CD4-positive, alpha-beta memory T cell (primary cell): ENCODE results near the gene KCNC4. TPM values are rescaled to one million over a fixed set of nuclear protein-coding genes. Genes with fewer than 3 reads are reported as not detected.

Source experiments
- CTCF ChIA-PET: fragments of 350-600 bp; sonication (Branson Sonifier 250); formaldehyde crosslinking; loops from one replicate; lab custom pipeline; 2021; ENCODE audit warnings: inconsistent platforms; ENCODE audit not compliant: partially characterized antibody; lab: Charles Lee
- POLR2A ChIA-PET: fragments of 350-600 bp; sonication (Branson Sonifier 250); formaldehyde crosslinking; loops from one replicate; lab custom pipeline; 2021; ENCODE audit not compliant: partially characterized antibody; lab: Charles Lee
- DNase-seq, 5 donors: peaks; one replicate each; pipeline versions ENCODE4 v3.0.0 to v3.0.0-alpha.2; 2020 to 2022; ENCODE audit warnings: mixed read lengths in 1 of 5
- H3K27ac ChIP-seq: one replicate; pipeline ENCODE4 v1.7.0; 2013; ENCODE audit warnings: low read depth, low read length
- H3K27me3 ChIP-seq: 2 replicates; pipeline ENCODE4 v1.7.0; 2013; ENCODE audit warnings: mild to moderate bottlenecking, low read length, moderate library complexity; ENCODE audit not compliant: insufficient read depth
- H3K36me3 ChIP-seq: 2 replicates; pipeline ENCODE4 v1.7.0; 2013; ENCODE audit warnings: mild to moderate bottlenecking, low read length, moderate library complexity; ENCODE audit not compliant: insufficient read depth
- H3K4me1 ChIP-seq: 2 replicates; pipeline ENCODE4 v1.7.0; 2013; ENCODE audit warnings: mild to moderate bottlenecking, low read length, moderate library complexity; ENCODE audit not compliant: insufficient read depth
- H3K4me3 ChIP-seq, 2 donors: one replicate each; pipeline ENCODE4 v1.7.0; 2013; ENCODE audit warnings: low read length in 2 of 2, mild to moderate bottlenecking in 1 of 2
- H3K9me3 ChIP-seq, 2 donors: one replicate each; pipeline ENCODE4 v1.7.0; 2013; ENCODE audit warnings: low read length in 2 of 2, control low read depth in 1 of 2; ENCODE audit not compliant: control insufficient read depth in 1 of 2
- H3K27ac Mint-ChIP-seq, 7 donors: one replicate each; pipeline ENCODE4 v1.8.0; 2020 to 2021; ENCODE audit warnings: mixed read lengths in 7 of 7, mild to moderate bottlenecking in 6 of 7, inconsistent platforms in 3 of 7, moderate library complexity in 3 of 7
- H3K27me3 Mint-ChIP-seq, 2 donors: one replicate each; pipeline ENCODE4 v1.8.0; 2020 to 2021; ENCODE audit warnings: mixed read lengths in 2 of 2
- H3K36me3 Mint-ChIP-seq, 2 donors: one replicate each; pipeline ENCODE4 v1.8.0; 2020 to 2021; ENCODE audit warnings: mixed read lengths in 2 of 2, inconsistent platforms in 1 of 2, mild to moderate bottlenecking in 1 of 2
- H3K4me1 Mint-ChIP-seq, 4 donors: one replicate each; pipeline ENCODE4 v1.8.0; 2020 to 2021; ENCODE audit warnings: mixed read lengths in 4 of 4, mild to moderate bottlenecking in 1 of 4
- H3K4me3 Mint-ChIP-seq, 8 donors: one replicate each; pipeline ENCODE4 v1.8.0; 2020 to 2021; ENCODE audit warnings: mixed read lengths in 8 of 8, mild to moderate bottlenecking in 7 of 8, moderate library complexity in 6 of 8, inconsistent platforms in 3 of 8
- H3K9me3 Mint-ChIP-seq, 8 donors: one replicate each; pipeline ENCODE4 v1.8.0; 2020 to 2021; ENCODE audit warnings: mixed read lengths in 8 of 8, mild to moderate bottlenecking in 5 of 8, inconsistent platforms in 3 of 8, moderate library complexity in 1 of 8
- intact Hi-C: fragments of 100-400 bp; cut with micrococcal nuclease; formaldehyde crosslinking; loops from one replicate; pipeline ENCODE4 v1.15.1; 2023
- polyA plus RNA-seq, 2 donors: library from polyadenylated mRNA; unstranded; fragments of 300-500 nt; fragmentation: Illumina TruSeq; gene quantifications; one replicate each; pipeline ENCODE4 v1.2.3, GENCODE V29; 2021
- total RNA-seq, 2 experiments: library from RNA; stranded (reverse); gene quantifications; one replicate each; pipeline ENCODE4 v1.2.3, GENCODE V29; 2021

KCNC4 gene
- total and polyA plus RNA-seq, 4 experiments from 2014 or later = 2.3 to 13.4 (median 7.5) TPM

DNA sequence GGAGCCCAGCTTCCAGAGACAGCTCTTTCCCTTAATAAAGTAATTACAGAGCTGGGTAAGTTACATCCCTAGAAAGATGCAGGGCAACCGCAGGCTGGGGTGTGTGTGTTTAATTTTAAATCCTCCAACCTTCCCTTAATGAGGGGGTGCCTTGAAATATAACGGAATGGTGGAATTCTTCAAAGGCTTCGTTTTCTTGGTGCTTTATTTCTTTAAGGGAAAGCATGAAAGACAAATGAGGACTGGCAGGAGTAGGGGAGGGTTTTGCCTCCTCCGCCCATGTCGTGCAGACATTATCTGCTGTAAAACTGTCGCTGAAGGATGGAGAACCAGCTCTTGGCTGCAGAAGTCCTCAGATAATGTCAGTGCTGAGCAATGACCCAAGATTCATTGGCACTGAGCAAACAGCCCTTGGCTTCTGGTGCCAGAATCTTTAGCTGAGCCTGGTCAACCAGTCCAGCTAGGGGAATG, 44.3 kb upstream of the KCNC4 start:
- no peaks in the 10 kb centered on the region for H3K4me1 Mint-ChIP-seq
- no peaks in the 10 kb centered on the region for H3K4me1 ChIP-seq
- H3K27ac Mint-ChIP-seq = no peak overlapping the region
- H3K27me3 Mint-ChIP-seq = peaks cover 3% of the 10 kb centered on the region in 2 donors
- H3K36me3 ChIP-seq = no peaks in the 10 kb centered on the region
- H3K9me3 Mint-ChIP-seq = peaks cover 0 to 2% (median 0%) of the 10 kb centered on the region in 8 donors
- H3K4me3 Mint-ChIP-seq = no peak overlapping the region
- CTCF ChIA-PET = no interaction called here
- H3K27ac ChIP-seq = no peak overlapping the region
- no peak for DNase-seq
- no peak overlapping the region for H3K4me3 ChIP-seq
- H3K9me3 ChIP-seq = no peaks in the 10 kb centered on the region
- peaks cover 0 to 3% of the 10 kb centered on the region in 2 donors for H3K36me3 Mint-ChIP-seq
- intact Hi-C loops = no loop called here
- no peaks in the 10 kb centered on the region for H3K27me3 ChIP-seq
- POLR2A ChIA-PET = no interaction called here

- Histone ChIP-seq H3K9me3 (no peaks in the 10 kb centered on the region), H3K4me1 (no peaks in the 10 kb centered on the region), H3K27ac (no peak overlapping the region), H3K36me3 (no peaks in the 10 kb centered on the region), H3K4me3 (no peak overlapping the region), H3K27me3 (no peaks in the 10 kb centered on the region)
- Mint-ChIP-seq H3K4me3 (no peak overlapping the region), H3K4me1 (no peaks in the 10 kb centered on the region), H3K9me3 (peaks cover 0 to 1% (median 0%) of the 10 kb centered on the region in 8 donors), H3K36me3 (peaks cover 0 to 1% of the 10 kb centered on the region in 2 donors), H3K27ac (no peak overlapping the region), H3K27me3 (peaks cover 3 to 6% of the 10 kb centered on the region in 2 donors)
- DNase-seq = no peak
- POLR2A ChIA-PET = no interaction called here
- intact Hi-C loops = no loop called here
- CTCF ChIA-PET = interaction anchor here (1.2 kb wide), 1 partner anchor 30 kb away, joined by 3 read pairs; no protein-coding TSS in a partner anchor
Observed at GRCh38 chr1:110166861-110167260, 43.3 kb upstream of the KCNC4 start.

DNA sequence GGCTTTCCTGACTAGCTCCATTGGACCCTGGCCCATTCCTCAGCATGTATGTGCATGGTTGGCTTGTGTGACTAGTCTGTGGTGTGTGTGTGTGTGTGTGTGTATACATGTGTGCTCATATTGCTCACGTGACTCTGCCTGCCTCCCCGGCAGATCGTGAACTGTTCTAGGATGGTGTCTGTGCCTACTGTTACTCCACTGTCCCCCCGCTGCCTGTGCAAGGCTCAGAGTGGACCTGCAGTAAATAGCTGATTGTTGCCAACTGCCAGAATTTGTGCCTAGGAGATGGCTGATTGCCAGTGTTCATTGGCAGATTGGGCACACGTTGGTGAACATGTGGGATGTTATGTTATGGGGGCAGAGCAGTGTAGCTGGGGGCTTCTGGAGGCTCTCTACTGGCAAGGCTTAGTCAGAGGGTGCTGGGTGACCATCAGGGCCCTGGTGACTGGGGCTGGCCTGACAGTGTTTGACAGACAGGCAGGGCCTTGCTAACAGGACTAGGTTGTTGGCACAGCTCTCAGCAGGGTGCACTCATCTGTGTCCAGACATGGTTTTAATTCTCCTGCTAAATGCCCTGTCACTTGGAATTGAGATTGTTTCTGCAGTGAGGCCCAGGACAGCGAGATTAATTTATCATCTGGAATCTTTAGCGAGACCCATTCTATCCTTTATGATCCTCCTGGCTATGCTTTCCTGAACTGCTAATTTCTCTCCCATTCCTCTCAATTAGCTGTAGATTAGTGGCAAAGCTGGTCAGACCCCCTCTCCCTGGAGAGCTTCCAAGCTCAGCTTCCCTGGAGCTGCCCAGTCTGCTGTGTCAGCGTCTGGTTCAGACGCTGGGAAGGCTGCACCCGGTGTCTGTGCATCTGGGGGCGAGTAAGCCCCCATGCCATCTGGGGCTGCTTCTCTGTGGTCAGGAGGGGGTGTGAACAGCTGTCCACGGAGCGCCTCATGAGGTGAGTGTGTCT, 39.1 kb upstream of the KCNC4 start:
- CTCF ChIA-PET = interaction anchor here (1.9 kb wide), 1 partner anchor 141 kb away, joined by 4 read pairs; no protein-coding TSS in a partner anchor
- Mint-ChIP-seq H3K4me3 (no peak overlapping the region), H3K27me3 (peaks cover 0 to 19% of the 10 kb centered on the region in 2 donors), H3K27ac (no peak overlapping the region), H3K36me3 (no peaks in the 10 kb centered on the region), H3K4me1 (no peaks in the 10 kb centered on the region), H3K9me3 (no peaks in the 10 kb centered on the region)
- Histone ChIP-seq H3K9me3 (no peaks in the 10 kb centered on the region), H3K27ac (no peak overlapping the region), H3K36me3 (no peaks in the 10 kb centered on the region), H3K4me1 (no peaks in the 10 kb centered on the region), H3K4me3 (no peak overlapping the region), H3K27me3 (no peaks in the 10 kb centered on the region)
- no peak for DNase-seq
- POLR2A ChIA-PET = no interaction called here
- intact Hi-C loops = no loop called here

DNA sequence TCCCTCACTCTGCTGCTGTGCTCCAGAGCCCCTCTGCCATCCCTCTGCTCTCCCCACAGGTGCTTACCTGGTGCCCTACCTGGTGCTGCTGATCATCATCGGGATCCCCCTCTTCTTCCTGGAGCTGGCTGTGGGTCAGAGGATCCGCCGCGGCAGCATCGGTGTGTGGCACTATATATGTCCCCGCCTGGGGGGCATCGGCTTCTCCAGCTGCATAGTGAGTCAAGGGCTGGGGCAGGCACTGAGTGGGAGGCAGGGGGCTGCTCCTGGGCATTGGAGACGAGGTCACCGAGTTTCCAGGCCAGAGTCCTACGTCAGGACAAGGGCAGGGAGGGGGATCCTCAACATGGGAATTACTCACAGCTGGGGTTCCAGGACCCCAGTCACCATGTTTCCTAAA, 38.1 kb upstream of the KCNC4 start:
- DNase-seq = no peak
- ChIA-PET POLR2A (no interaction called here), CTCF (interaction anchor here (1.9 kb wide), 1 partner anchor 140 kb away, joined by 4 read pairs; no protein-coding TSS in a partner anchor)
- Histone ChIP-seq H3K36me3 (no peaks in the 10 kb centered on the region), H3K9me3 (no peaks in the 10 kb centered on the region), H3K4me1 (no peaks in the 10 kb centered on the region), H3K27ac (no peak overlapping the region), H3K4me3 (no peak overlapping the region), H3K27me3 (no peaks in the 10 kb centered on the region)
- H3K27me3 Mint-ChIP-seq = peaks cover 0 to 19% of the 10 kb centered on the region in 2 donors
- no peak overlapping the region for H3K27ac Mint-ChIP-seq
- intact Hi-C loops = no loop called here
- H3K36me3 Mint-ChIP-seq = no peaks in the 10 kb centered on the region
- no peaks in the 10 kb centered on the region for H3K9me3 Mint-ChIP-seq
- no peak overlapping the region for H3K4me3 Mint-ChIP-seq
- no peaks in the 10 kb centered on the region for H3K4me1 Mint-ChIP-seq

DNA sequence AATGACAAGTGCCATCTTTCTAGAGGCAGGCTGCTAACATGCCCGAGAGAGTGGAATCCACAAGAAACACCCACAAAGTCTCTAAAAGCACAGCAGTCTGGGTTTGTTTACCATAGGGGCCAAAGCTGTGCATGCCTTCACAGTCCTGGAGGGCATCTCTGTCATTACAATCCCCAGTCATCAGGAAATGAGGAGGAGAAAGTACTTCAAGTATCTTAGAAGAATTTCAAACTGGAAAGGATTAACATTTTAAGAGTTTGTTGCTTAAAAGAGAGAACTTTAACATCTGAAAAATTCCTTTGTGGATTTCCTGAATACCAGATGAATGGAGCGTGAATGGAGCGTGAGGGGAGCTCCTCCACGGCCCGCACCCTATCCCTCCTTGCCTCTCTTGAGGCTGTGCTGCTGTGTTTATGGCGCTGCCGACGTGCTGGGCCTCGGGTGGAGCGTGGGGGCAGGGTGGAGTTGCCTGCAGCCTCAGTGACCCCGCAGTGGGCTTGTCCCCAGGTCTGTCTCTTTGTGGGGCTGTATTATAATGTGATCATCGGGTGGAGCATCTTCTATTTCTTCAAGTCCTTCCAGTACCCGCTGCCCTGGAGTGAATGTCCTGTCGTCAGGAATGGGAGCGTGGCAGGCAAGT, 36.5 kb upstream of the KCNC4 start:
- Mint-ChIP-seq H3K9me3 (peaks cover 0 to 6% (median 2%) of the 10 kb centered on the region in 8 donors), H3K4me1 (no peaks in the 10 kb centered on the region), H3K36me3 (no peaks in the 10 kb centered on the region), H3K4me3 (no peak overlapping the region), H3K27ac (no peak overlapping the region), H3K27me3 (peaks cover 0 to 23% of the 10 kb centered on the region in 2 donors)
- Histone ChIP-seq H3K4me1 (no peaks in the 10 kb centered on the region), H3K27ac (no peak overlapping the region), H3K36me3 (no peaks in the 10 kb centered on the region), H3K4me3 (no peak overlapping the region), H3K27me3 (no peaks in the 10 kb centered on the region), H3K9me3 (no peaks in the 10 kb centered on the region)
- ChIA-PET POLR2A (no interaction called here), CTCF (interaction anchor here (1.3 kb wide), 1 partner anchor 23 kb away, joined by 3 read pairs; no protein-coding TSS in a partner anchor)
- intact Hi-C loops = no loop called here
- DNase-seq = no peak

- ChIA-PET POLR2A (no interaction called here), CTCF (interaction anchor here (1.3 kb wide), 1 partner anchor 22 kb away, joined by 3 read pairs; no protein-coding TSS in a partner anchor)
- Mint-ChIP-seq H3K4me3 (no peak overlapping the region), H3K36me3 (no peaks in the 10 kb centered on the region), H3K9me3 (peaks cover 0 to 12% (median 5%) of the 10 kb centered on the region in 8 donors), H3K27me3 (peaks cover 0 to 24% of the 10 kb centered on the region in 2 donors), H3K4me1 (no peaks in the 10 kb centered on the region), H3K27ac (no peak overlapping the region)
- Histone ChIP-seq H3K4me1 (no peaks in the 10 kb centered on the region), H3K27me3 (no peaks in the 10 kb centered on the region), H3K36me3 (no peaks in the 10 kb centered on the region), H3K27ac (no peak overlapping the region), H3K9me3 (no peaks in the 10 kb centered on the region), H3K4me3 (no peak overlapping the region)
- no peak for DNase-seq
- intact Hi-C loops = no loop called here
Observed at GRCh38 chr1:110174961-110175360, 35.2 kb upstream of the KCNC4 start.
